NCI-H69 (cell line): ENCODE data around the gene XXYLT1.
"Not testable (repeated sequence)": the region's sequence is repeated elsewhere in the genome, so short reads cannot be mapped to it uniquely, and the experiment has no call there.

Source experiments
- DNase-seq: peaks from one replicate; lab custom pipeline; 2025; lab: John Stamatoyannopoulos, UW

The XXYLT1 gene

GRCh38 chr3:195112361-195112791, 158.6 kb downstream of the XXYLT1 start:
- no peak for DNase-seq

- no peak for DNase-seq
Observed at GRCh38 chr3:195111766-195112165, 159.2 kb downstream of the XXYLT1 start.

- DNase-seq, result no peak
Observed at GRCh38 chr3:195111319-195111705, 159.6 kb downstream of the XXYLT1 start.

GRCh38 chr3:195110647-195111318, 160.2 kb downstream of the XXYLT1 start:
- DNase-seq, result no peak

- no peak for DNase-seq
Observed at GRCh38 chr3:195109098-195109657, 161.8 kb downstream of the XXYLT1 start.

- no peak for DNase-seq
Observed at GRCh38 chr3:195107593-195107992, 163.4 kb downstream of the XXYLT1 start.

- not testable (repeated sequence) for DNase-seq
Observed at GRCh38 chr3:195107031-195107430, 163.9 kb downstream of the XXYLT1 start.

- peak; percentile 75 for DNase-seq
Observed at GRCh38 chr3:195106418-195106906, 164.5 kb downstream of the XXYLT1 start.

GRCh38 chr3:195105841-195106417, 165.0 kb downstream of the XXYLT1 start:
- DNase-seq, result no peak

GRCh38 chr3:195105389-195105788, 165.6 kb downstream of the XXYLT1 start:
- DNase-seq, result peak; percentile 77

- DNase-seq, result no peak
Observed at GRCh38 chr3:195104340-195104739, 166.6 kb downstream of the XXYLT1 start.

GRCh38 chr3:195103623-195104022, 167.3 kb downstream of the XXYLT1 start:
- no peak for DNase-seq

- peak; percentile 26 for DNase-seq
Observed at GRCh38 chr3:195102609-195103467, 168.1 kb downstream of the XXYLT1 start.

- no peak for DNase-seq
Observed at GRCh38 chr3:195101927-195102608, 168.9 kb downstream of the XXYLT1 start.

- DNase-seq, result peak; percentile 28
Observed at GRCh38 chr3:195101001-195101583, 169.9 kb downstream of the XXYLT1 start.

- no peak for DNase-seq
Observed at GRCh38 chr3:195099951-195100785, 170.8 kb downstream of the XXYLT1 start.

GRCh38 chr3:195098741-195099525, 172.0 kb downstream of the XXYLT1 start:
- DNase-seq, result no peak

GRCh38 chr3:195097331-195098255, 173.4 kb downstream of the XXYLT1 start:
- no peak for DNase-seq
